ENCODE results near the gene KDM6A. TPM values are rescaled to one million over a fixed set of nuclear protein-coding genes. Genes with fewer than 3 reads are reported as not detected.

Gene KDM6A
- total RNA-seq, 1 experiment from 2014 or later: 42.8 TPM

- H3T11ph ChIP-seq (ENCODE audit: low read length): no peak overlapping the region
- no peak overlapping the region for H3K56ac ChIP-seq (ENCODE audit: insufficient read length, low read depth, low read length)
- no peaks in the 10 kb centered on the region for H4K20me1 ChIP-seq (ENCODE audit: control insufficient read depth, insufficient read depth, insufficient read length)
- TF ChIP-seq CTCF (conservative IDR thresholded peaks at IDR 0.05): no peak
- no peaks in the 10 kb centered on the region for H3K79me2 ChIP-seq (ENCODE audit: insufficient read depth, low read length)
- no peak overlapping the region for H2AFZ ChIP-seq (ENCODE audit: low read length)
- no peak overlapping the region for H4K91ac ChIP-seq (ENCODE audit: insufficient read length, low read depth, low read length)
- H4K5ac ChIP-seq (ENCODE audit: insufficient read length, low read depth, low read length): no peak overlapping the region
- no peak overlapping the region for H3K14ac ChIP-seq (ENCODE audit: insufficient read depth, low read length)
- H2BK12ac ChIP-seq (ENCODE audit: insufficient read length, low read depth, low read length): no peak overlapping the region
- no peaks in the 10 kb centered on the region for H3K79me1 ChIP-seq (ENCODE audit: insufficient read depth, low read depth, low read length, poor library complexity, severe bottlenecking)
- Mint-ChIP-seq H3K27me3 (ENCODE audit: low read depth) (no peaks in the 10 kb centered on the region), H3K9me3 (peaks cover 32 to 41% of the 10 kb centered on the region in 2 experiments), H3K4me1 (no peaks in the 10 kb centered on the region), H3K36me3 (ENCODE audit: insufficient read depth in 1 of 3, low read depth in 3 of 3) (peaks cover 21 to 46% (median 36%) of the 10 kb centered on the region in 3 experiments), H3K27ac (no peak overlapping the region), H3K4me3 (no peak overlapping the region)
- no peak overlapping the region for H2BK5ac ChIP-seq (ENCODE audit: insufficient read length, low read length)
- H2BK120ac ChIP-seq (ENCODE audit: low read depth, low read length, poor library complexity, severe bottlenecking): no peak overlapping the region
- H2BK15ac ChIP-seq (ENCODE audit: low read depth, low read length): no peak overlapping the region
- no CpG with 5 or more reads among the region's 3 CpGs for WGBS (ENCODE audit: extremely low coverage, insufficient read length, low lambda C conversion rate)
- no peaks in the 10 kb centered on the region for H3K27me3 ChIP-seq (ENCODE audit: insufficient read depth, low read length)
- no peak for DNase-seq
- H2AK5ac ChIP-seq (ENCODE audit: insufficient read length, low read length): no peak overlapping the region
- H3K4ac ChIP-seq (ENCODE audit: low read depth, low read length): no peak overlapping the region
- no peak overlapping the region for H2BK20ac ChIP-seq (ENCODE audit: low read depth, low read length, poor library complexity, severe bottlenecking)
- H3K9ac ChIP-seq (ENCODE audit: extremely low read depth, insufficient read length, low read length): no peak overlapping the region
- no peak overlapping the region for H3K18ac ChIP-seq (ENCODE audit: insufficient read length, low read depth, low read length)
- no peak overlapping the region for H3K23ac ChIP-seq (ENCODE audit: insufficient read length, low read depth, low read length)
- no peaks in the 10 kb centered on the region for H3K4me1 ChIP-seq (ENCODE audit: insufficient read depth, low read length)
- H3K9me3 ChIP-seq (ENCODE audit: control insufficient read depth, low read depth, low read length): peaks cover 12% of the 10 kb centered on the region
- H3K23me2 ChIP-seq (ENCODE audit: insufficient read length, low read depth, low read length, poor library complexity, severe bottlenecking): no peaks in the 10 kb centered on the region
- H4K8ac ChIP-seq (replicated peaks; ENCODE audit: insufficient read length, low read depth, low read length): no peak overlapping the region
- no peak overlapping the region for H3K27ac ChIP-seq (ENCODE audit: insufficient read length, low read depth, low read length)
- no peak overlapping the region for H3K4me2 ChIP-seq (ENCODE audit: insufficient read depth, insufficient read length, low read length)
Measured at GRCh38 chrX:45110494-45110893, 237.5 kb downstream of the KDM6A start.
